Adipocyte (in vitro differentiated cells): ENCODE measurements around the gene TECPR2.
"Not testable (repeated sequence)": the region's sequence is repeated elsewhere in the genome, so short reads cannot be mapped to it uniquely, and the experiment has no call there.

Source experiments
- DNase-seq: peaks from one replicate; pipeline ENCODE4 v3.0.0-alpha.2; 2015; ENCODE audit warnings: low read depth
- H3K27me3 ChIP-seq: replicated peaks from 2 replicates; pipeline ENCODE4 v1.7.0; 2013; ENCODE audit warnings: mild to moderate bottlenecking, low read length, moderate library complexity; ENCODE audit not compliant: control insufficient read depth, insufficient read depth
- H3K36me3 ChIP-seq: 2 replicates; pipeline ENCODE4 v1.7.0; 2013; ENCODE audit warnings: low read length, mild to moderate bottlenecking, moderate library complexity; ENCODE audit not compliant: control insufficient read depth, insufficient read depth, severe bottlenecking
- H3K4me1 ChIP-seq: 2 replicates; pipeline ENCODE4 v1.7.0; 2013; ENCODE audit warnings: mild to moderate bottlenecking, low read length, moderate library complexity; ENCODE audit not compliant: control insufficient read depth, insufficient read depth
- H3K4me3 ChIP-seq: 2 replicates; pipeline ENCODE4 v1.7.0; 2013; ENCODE audit warnings: mild to moderate bottlenecking, low read length, moderate library complexity
- H3K9ac ChIP-seq: 2 replicates; pipeline ENCODE4 v1.7.0; 2013; ENCODE audit warnings: mild to moderate bottlenecking, low read length, moderate library complexity
- H3K9me3 ChIP-seq: 2 replicates; pipeline ENCODE4 v1.7.0; 2013; ENCODE audit warnings: mild to moderate bottlenecking, low read length, moderate library complexity; ENCODE audit not compliant: control insufficient read depth

TECPR2 gene

DNA sequence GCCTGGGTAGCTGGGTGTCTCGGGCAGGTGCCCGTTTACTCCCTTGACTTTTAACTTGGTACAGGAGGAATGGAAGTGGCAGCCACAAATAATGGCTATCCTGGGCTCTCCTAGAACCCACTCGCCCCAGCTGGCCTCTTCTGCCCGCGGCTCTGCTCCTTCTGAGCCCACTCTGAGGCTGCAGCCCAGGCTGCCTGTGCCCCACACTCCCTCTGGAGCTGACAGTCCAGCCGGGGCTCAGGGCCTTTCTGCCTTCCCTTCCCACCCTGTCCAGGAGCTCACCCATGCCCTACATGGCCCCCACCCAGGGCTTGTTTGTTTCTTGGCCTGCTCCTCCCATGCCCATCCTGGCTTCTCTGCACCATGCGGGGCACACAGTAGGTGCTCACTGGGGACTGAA, 27.6 kb upstream of the TECPR2 start:
- no peaks in the 10 kb centered on the region for H3K27me3 ChIP-seq
- DNase-seq = no peak
- no peak overlapping the region for H3K4me3 ChIP-seq
- no peak overlapping the region for H3K9ac ChIP-seq
- peaks cover 26% of the 10 kb centered on the region for H3K4me1 ChIP-seq
- H3K9me3 ChIP-seq = no peaks in the 10 kb centered on the region
- H3K36me3 ChIP-seq = peaks cover 26% of the 10 kb centered on the region

DNA sequence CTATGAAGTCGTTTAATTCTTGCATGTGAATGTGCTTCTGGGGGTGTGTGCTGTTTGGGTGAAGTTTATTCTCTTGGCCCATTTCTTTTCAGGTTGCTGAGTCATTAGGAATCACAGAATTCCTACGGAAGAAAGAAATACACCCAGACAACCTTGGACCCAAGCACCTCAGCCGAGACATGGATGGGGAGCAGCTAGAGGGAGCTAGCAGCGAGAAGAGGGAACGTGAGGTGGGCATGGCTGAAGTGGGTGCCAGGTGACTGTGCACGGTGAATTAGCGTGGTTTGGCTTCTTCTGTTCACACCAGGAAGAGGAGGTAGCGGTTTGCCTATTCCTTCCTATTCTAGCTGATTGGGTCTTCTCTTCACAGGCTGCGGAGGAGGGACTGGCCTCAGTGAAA, 24.0 kb upstream of the TECPR2 start:
- Histone ChIP-seq H3K9ac (no peak overlapping the region), H3K27me3 (no peaks in the 10 kb centered on the region), H3K36me3 (peaks cover 35% of the 10 kb centered on the region), H3K9me3 (no peaks in the 10 kb centered on the region), H3K4me1 (peaks cover 22% of the 10 kb centered on the region), H3K4me3 (no peak overlapping the region)
- no peak for DNase-seq

DNA sequence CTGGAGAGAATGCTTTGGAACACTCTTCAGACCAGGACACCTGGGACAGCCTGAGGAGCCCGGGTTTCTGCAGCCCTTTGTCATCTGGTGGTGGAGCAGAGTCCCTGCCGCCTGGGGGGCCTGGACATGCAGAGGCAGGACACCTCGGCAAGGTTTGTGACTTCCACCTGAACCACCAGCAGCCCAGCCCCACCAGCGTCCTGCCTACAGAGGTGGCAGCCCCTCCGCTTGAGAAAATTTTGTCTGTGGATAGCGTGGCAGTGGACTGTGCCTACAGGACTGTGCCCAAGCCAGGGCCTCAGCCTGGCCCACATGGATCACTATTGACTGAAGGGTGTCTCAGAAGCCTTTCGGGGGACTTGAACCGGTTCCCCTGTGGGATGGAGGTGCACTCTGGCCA, 21.2 kb upstream of the TECPR2 start:
- no peaks in the 10 kb centered on the region for H3K4me1 ChIP-seq

DNA sequence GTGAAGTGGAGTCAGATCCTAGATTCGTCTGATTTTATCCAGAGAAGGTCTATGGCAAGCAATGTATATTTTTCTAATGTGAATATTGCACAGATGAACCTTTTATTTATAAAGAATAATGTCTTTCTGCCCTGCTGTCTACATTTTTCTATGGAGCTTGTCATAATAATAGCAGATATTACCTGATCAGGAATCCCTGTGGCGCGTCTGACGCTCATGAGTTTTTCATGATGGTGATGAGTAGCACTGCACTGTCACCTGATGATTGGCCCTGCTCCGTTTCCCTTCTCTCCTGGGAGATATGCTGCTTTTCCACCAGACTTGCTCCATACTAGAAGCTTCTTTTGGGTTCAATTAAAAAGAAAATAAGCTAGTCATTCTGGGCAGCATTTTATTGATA, 20.5 kb upstream of the TECPR2 start:
- no peak overlapping the region for H3K9ac ChIP-seq
- H3K4me1 ChIP-seq = no peaks in the 10 kb centered on the region
- peaks cover 52% of the 10 kb centered on the region for H3K36me3 ChIP-seq
- no peak for DNase-seq
- no peaks in the 10 kb centered on the region for H3K27me3 ChIP-seq
- no peak overlapping the region for H3K4me3 ChIP-seq
- no peaks in the 10 kb centered on the region for H3K9me3 ChIP-seq

More for the DNA sequence above, 21.2 kb upstream of the TECPR2 start:
- H3K9ac ChIP-seq = no peak overlapping the region
- no peak overlapping the region for H3K4me3 ChIP-seq
- DNase-seq = no peak
- H3K27me3 ChIP-seq = no peaks in the 10 kb centered on the region
- peaks cover 52% of the 10 kb centered on the region for H3K36me3 ChIP-seq
- H3K9me3 ChIP-seq = no peaks in the 10 kb centered on the region

DNA sequence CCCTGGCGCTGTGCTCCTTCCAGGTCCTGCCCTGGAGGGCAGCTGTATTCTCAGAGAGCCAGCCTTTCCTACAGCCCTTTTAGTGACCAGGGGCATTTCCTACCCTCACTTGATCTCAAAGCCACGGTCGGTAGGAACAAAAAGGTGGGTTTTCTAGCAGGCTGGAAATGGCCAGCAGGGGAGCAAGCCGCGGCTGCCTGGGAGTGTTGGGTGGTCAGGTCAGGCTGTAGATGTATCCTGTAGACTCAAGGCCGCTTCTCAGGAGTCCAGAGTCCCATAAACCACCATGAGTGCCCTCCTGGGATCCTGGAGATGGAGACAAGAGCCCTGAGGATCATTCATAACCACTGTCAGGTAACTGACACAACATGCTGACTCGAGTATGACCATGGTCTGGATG, 18.7 kb upstream of the TECPR2 start:
- no peak overlapping the region for H3K4me3 ChIP-seq

DNA sequence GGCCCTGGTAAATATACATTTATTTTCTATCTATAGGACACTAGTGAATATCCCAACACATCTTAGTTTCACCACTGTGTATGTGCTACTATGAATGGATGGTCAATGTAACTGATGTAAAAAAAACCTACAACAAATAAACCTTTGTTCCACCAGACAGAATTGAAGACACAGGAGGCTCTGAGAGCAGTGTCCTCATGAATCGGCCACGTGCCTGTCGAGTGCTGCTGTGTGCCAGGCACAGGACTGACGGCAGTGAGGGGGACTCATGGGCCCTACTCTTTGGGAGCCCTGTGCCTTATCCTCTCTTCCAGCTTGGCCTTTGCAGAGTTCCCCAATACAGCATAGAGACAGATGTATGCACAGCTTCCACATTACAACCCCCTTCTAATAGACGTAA, 18.3 kb upstream of the TECPR2 start:
- peaks cover 56% of the 10 kb centered on the region for H3K36me3 ChIP-seq
- no peak overlapping the region for H3K4me3 ChIP-seq
- DNase-seq = no peak
- no peaks in the 10 kb centered on the region for H3K27me3 ChIP-seq
- no peaks in the 10 kb centered on the region for H3K4me1 ChIP-seq
- no peak overlapping the region for H3K9ac ChIP-seq
- H3K9me3 ChIP-seq = no peaks in the 10 kb centered on the region

More for the DNA sequence above, 18.7 kb upstream of the TECPR2 start:
- no peaks in the 10 kb centered on the region for H3K27me3 ChIP-seq
- no peak for DNase-seq
- no peaks in the 10 kb centered on the region for H3K9me3 ChIP-seq
- H3K4me1 ChIP-seq = no peaks in the 10 kb centered on the region
- H3K36me3 ChIP-seq = peaks cover 55% of the 10 kb centered on the region
- H3K9ac ChIP-seq = no peak overlapping the region

DNA sequence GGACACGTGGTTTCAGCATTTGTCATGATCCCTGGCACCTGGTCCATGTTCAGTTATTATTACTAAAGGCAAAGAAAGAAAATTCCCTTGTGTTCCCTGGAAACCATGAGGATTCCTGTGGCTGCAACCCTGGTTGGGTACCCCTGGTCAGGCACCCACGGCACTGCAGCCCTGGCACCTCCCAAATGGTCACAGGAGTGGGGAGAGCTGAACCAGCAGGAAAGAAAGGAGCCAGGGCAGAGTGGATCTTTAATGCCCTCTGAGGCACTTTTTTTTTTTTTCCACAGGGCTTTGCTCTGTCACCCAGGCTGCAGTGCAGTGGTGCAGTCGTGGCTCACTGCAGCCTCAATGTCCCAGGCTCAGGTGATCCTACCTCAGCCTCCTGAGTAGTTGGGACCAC, 17.5 kb upstream of the TECPR2 start:
- Histone ChIP-seq H3K4me3 (no peak overlapping the region), H3K27me3 (no peaks in the 10 kb centered on the region), H3K9me3 (no peaks in the 10 kb centered on the region), H3K9ac (no peak overlapping the region), H3K36me3 (peaks cover 63% of the 10 kb centered on the region), H3K4me1 (no peaks in the 10 kb centered on the region)
- no peak for DNase-seq

DNA sequence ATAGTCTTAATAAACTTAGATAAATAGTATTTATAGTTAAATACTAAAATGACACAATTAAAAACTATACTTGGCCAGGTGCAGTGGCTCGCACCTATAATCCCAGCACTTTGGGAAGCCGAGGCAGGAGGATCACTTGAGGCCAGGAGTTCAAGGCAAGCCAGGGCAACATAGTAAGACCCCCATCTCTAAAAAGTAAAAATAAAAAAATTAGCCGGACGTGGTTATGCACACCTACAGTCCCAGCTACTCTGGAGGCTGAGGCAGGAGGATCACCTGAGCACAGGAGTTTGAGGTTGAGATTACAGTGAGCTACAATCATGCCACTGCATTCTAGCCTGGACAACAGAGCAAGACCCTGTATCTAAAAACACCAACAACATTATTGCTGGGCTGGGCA, 16.1 kb upstream of the TECPR2 start:
- Histone ChIP-seq H3K4me1 (no peaks in the 10 kb centered on the region), H3K4me3 (no peak overlapping the region), H3K36me3 (peaks cover 62% of the 10 kb centered on the region), H3K27me3 (no peaks in the 10 kb centered on the region), H3K9ac (no peak overlapping the region), H3K9me3 (no peaks in the 10 kb centered on the region)
- no peak for DNase-seq

DNA sequence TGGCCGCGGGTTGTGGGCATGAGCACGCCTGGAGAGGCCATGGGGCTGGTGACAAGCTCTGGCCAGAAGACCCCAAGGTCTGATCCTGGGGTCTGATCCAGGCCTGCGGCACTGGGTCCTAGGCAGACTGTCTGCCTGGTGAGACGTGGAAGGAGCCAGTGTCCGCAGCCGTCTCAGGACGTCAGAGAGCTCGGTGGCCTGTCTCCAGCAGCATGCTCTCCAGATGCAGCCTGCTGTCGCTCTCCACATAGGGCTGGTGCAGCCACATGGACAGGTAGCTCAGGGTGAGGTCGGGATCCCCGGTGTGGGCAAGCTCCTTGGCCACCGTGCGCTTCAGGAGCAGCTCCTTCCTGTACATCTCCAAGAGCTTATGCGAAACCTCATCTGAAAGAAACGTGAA, 14.4 kb upstream of the TECPR2 start:
- H3K4me1 ChIP-seq = no peaks in the 10 kb centered on the region
- H3K27me3 ChIP-seq = no peaks in the 10 kb centered on the region
- H3K9ac ChIP-seq = no peak overlapping the region
- peaks cover 62% of the 10 kb centered on the region for H3K36me3 ChIP-seq
- H3K4me3 ChIP-seq = no peak overlapping the region
- H3K9me3 ChIP-seq = no peaks in the 10 kb centered on the region
- no peak for DNase-seq

DNA sequence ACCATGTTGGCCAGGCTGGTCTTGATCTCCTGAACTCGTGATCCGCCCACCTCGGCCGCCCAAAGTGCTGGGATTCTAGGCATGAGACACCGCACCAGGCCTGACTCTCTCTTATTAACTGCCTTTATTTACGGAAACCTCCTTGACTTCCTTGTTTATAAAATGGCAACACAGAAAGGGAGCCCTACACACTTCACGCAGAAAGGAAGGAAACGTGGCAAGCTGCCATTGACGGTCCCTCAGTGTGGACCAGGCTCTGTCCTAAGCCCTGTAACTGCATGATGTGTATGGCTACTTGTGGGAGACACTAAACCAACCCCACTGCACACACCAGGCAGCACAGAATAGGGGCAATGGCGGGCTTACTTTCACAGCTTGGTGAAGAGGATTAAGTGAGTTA, 11.7 kb upstream of the TECPR2 start:
- Histone ChIP-seq H3K27me3 (no peaks in the 10 kb centered on the region), H3K9ac (no peak overlapping the region), H3K36me3 (peaks cover 68% of the 10 kb centered on the region), H3K4me3 (no peak overlapping the region), H3K9me3 (no peaks in the 10 kb centered on the region), H3K4me1 (no peaks in the 10 kb centered on the region)
- no peak for DNase-seq

DNA sequence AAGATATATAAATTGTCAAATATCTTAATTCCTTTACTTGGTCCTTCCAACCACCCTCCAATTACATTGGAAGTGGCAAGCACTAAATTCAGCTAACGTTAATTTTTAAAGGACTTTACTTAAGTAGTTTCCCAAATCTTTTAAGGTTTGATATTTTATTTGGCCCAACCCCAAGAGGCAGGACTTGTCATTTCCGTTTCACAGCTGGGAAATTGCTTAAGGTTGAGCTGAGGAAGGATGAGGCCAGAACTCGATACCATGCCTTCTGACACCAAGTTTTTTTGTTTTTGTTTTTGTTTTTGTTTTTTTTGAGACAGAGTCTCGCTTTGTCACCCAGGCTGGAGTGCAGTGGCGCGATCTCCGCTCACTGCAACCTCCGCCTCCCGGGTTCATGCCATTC, 11.1 kb upstream of the TECPR2 start:
- not testable (repeated sequence) for H3K9me3 ChIP-seq, H3K4me3 ChIP-seq, H3K27me3 ChIP-seq, H3K9ac ChIP-seq, H3K4me1 ChIP-seq
- peaks cover 73% of the 10 kb centered on the region for H3K36me3 ChIP-seq
- DNase-seq = peak; percentile 9

DNA sequence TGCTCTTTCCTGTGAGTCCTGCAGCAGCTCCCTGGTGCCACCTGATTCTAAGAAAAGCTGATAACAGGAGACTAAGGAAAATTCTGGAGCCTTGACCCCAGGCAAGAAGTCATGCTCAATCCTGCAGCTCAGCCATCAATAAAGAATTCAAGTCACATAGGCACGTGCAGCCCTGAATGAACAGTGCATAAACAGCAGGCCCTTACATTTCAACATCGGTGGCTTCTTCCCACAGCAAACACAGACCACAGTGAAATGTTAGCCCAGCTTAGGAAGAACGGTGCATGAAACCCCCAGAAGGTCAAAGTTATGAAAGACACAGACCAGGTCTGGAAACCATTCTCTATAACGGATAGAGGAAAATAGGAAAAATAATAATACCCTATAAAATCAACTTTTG, 10.5 kb upstream of the TECPR2 start:
- Histone ChIP-seq H3K27me3 (no peaks in the 10 kb centered on the region), H3K9ac (no peak overlapping the region), H3K4me3 (no peak overlapping the region), H3K36me3 (peaks cover 77% of the 10 kb centered on the region), H3K4me1 (no peaks in the 10 kb centered on the region), H3K9me3 (no peaks in the 10 kb centered on the region)
- no peak for DNase-seq
